ENCODE data around the gene SSBP3.

The SSBP3 gene

GRCh38 chr1:54410359-54410758, 4.2 kb upstream of the SSBP3 start:
- DNase-seq (ENCODE audit: extremely low read depth in 1 of 2, low read depth in 1 of 2) = no peak

DNA sequence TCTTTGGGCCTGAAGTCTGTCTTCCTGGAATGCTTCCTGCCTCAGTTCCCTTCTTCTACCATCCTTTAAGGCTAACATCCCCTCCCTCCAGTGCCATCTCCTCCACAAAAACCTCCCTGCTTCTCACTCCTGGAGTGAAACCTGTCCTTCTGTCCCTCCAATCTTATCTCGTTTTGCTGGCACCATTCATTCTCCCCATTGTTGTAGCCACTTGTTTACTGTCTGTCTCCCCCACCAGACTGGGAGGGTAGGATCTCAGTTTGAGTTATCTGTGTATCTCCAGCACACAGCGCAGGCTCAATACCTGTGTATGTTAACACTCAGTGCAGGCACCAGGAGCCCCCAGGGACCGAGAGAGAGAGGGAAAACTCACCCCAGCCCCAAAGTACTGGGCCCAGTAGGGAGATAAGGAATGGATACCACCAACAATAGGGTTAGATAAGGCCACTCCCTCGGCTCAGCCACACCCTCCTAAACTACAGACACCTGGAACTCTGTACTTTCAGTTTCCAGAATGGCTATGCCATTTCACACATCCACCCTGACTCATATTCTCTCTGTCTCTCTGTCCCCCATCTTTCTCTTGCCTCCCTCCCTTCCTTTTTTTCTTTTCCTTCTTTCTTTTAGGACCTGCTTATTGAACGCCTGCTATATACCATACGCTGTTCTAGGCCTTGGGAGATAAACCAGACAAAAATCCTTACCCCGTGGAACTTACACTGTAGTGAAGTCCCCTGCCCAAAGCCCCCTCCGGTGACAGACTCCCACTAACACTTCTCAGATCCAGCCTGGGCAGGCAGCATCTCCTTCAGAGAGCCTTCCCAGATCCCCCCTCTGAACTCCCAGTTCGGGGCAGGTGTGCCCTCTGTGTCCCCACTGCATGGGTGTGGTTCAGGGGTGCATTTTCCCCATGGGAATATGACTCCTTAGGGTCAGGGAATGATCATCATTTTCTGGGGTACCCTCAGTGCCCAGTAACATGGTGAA, 3.3 kb upstream of the SSBP3 start:
- DNase-seq (ENCODE audit: extremely low read depth in 1 of 2, low read depth in 1 of 2) = no peak

GRCh38 chr1:54408147-54409066, 2.2 kb upstream of the SSBP3 start:
- no peak for DNase-seq (ENCODE audit: extremely low read depth in 1 of 2, low read depth in 1 of 2)

- DNase-seq (ENCODE audit: extremely low read depth in 1 of 2, low read depth in 1 of 2) = peak in 1 of 2 donors; percentile 53
Measured at GRCh38 chr1:54407404-54408146, 1.4 kb upstream of the SSBP3 start.

- DNase-seq (ENCODE audit: extremely low read depth in 1 of 2, low read depth in 1 of 2) = no peak
Measured at GRCh38 chr1:54407154-54407403, 885 bp upstream of the SSBP3 start.

DNA sequence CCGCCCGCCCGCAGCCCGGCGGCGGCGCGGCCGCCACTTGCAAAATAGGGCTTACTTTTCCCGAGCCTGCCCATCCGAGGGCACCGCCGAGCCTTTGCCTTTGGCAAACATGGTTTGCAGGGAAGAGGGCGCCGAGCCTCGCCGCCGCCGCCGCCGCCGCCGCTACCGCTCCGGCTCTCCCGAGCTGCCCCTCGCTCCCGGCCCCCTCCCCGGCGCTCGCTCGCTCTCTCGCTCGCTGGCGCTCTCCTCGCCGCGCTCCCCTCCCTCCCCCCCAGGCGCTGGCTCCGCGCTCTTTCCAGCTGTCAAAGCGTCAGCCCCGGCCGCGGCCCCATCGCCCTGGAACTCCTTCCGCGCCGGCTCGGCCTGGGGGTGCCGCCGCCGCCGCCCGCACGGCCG, 298 bp downstream of the SSBP3 start:
- no peak for DNase-seq (ENCODE audit: extremely low read depth in 1 of 2, low read depth in 1 of 2)

DNA sequence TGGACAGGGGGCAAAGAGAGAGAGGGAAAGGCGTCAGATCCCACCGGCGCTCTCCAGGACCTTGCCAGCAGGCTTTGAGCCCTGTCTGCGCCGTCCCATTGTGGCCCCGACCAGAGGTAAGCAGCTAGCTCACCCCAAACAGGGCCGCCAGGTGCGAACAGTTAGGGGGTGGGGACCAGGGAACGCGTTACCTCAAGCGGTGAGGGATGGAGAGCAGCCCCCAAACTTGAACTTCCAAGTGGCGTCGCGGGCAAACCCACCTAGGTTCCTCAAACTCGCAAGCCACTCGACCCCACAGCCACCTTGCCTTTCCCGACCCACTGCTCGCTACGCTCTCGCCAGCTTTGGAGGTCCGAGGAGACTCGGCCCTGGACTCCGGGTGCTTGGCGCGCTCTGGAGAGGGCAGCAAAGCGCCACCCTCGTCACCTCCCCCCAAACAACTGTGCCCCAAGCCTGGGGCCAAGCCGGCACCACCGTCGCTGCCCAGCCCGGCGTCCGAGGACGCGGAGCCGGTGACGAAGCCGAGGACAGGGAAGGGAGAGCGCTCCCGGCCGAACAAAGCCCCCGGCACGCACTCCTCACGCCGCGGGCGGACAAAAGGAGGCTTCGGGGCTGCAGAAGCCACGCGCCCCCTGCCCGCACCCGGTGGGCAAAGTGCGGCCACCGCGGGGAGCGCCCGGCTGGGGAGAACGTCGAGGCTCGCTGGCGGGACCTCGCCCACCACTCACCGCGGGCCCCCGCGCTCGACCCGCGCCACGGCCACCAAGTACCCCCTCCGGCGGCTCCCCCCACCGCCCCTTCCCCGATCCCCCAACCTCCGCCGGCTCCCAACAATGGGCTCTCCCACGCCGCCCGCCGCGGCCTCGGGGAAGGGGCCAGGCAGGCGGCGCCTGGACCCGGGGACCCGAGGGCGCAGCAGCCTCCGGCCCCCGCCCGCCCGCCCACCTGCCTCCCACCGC, 976 bp downstream of the SSBP3 start:
- DNase-seq (ENCODE audit: extremely low read depth in 1 of 2, low read depth in 1 of 2) = no peak

GRCh38 chr1:54404263-54404662, 1.9 kb downstream of the SSBP3 start:
- DNase-seq (ENCODE audit: extremely low read depth in 1 of 2, low read depth in 1 of 2) = no peak

- DNase-seq (ENCODE audit: extremely low read depth in 1 of 2, low read depth in 1 of 2) = no peak
Measured at GRCh38 chr1:54403808-54404261, 2.4 kb downstream of the SSBP3 start.

GRCh38 chr1:54403405-54403804, 2.8 kb downstream of the SSBP3 start:
- DNase-seq (ENCODE audit: extremely low read depth in 1 of 2, low read depth in 1 of 2) = no peak

- no peak for DNase-seq (ENCODE audit: extremely low read depth in 1 of 2, low read depth in 1 of 2)
Measured at GRCh38 chr1:54402896-54403295, 3.3 kb downstream of the SSBP3 start.

- DNase-seq (ENCODE audit: extremely low read depth in 1 of 2, low read depth in 1 of 2) = no peak
Measured at GRCh38 chr1:54401799-54402198, 4.4 kb downstream of the SSBP3 start.

GRCh38 chr1:54400329-54400728, 5.9 kb downstream of the SSBP3 start:
- no peak for DNase-seq (ENCODE audit: extremely low read depth in 1 of 2, low read depth in 1 of 2)

- DNase-seq (ENCODE audit: extremely low read depth in 1 of 2, low read depth in 1 of 2) = no peak
Measured at GRCh38 chr1:54399765-54400164, 6.4 kb downstream of the SSBP3 start.

GRCh38 chr1:54398963-54399528, 7.1 kb downstream of the SSBP3 start:
- DNase-seq (ENCODE audit: extremely low read depth in 1 of 2, low read depth in 1 of 2) = no peak

DNA sequence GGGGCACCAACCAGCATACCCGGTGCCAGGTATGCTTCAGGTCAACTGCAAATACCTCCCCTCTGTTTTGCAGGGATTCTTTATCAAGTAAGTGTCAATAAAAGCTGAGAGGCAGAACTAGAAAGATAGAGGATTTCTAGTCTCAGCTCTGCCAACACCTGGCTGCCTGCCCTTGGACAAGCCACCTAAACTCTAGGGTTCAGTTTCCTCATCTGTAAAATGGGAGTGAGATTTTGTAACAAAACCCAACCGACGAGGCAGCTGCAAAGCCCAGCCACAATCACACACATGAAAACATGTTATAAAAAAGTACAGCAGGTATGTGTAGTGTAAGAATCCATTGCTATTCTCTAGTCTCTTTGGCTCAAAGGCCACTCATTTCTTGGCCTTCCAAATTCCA, 8.2 kb downstream of the SSBP3 start:
- no peak for DNase-seq (ENCODE audit: extremely low read depth in 1 of 2, low read depth in 1 of 2)

DNA sequence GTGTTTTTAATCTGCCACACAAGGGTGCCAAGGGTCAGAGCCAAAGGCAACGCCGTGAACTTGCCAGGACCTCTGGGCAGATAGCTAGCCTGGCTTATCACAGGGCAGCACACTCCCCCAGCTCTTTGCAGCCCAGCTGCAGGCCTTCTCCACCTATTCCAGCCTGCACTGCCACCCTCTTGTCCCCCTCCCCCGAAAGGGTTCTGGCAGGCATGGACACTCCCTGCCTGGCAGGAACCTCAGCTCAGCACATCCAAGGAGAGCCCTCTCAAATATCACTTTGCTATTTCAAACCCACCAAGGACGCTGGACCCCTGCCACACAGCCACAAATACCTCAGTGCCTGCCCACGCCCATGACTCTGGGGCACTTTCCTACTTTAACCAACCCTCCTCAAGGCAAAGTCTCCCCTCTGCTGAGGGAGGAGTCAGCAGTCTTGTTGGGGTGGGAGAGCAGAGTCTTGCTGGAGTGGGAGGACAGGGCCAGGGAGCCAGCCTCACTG, 9.1 kb downstream of the SSBP3 start:
- DNase-seq (ENCODE audit: extremely low read depth in 1 of 2, low read depth in 1 of 2) = no peak

GRCh38 chr1:54396261-54396933, 9.8 kb downstream of the SSBP3 start:
- DNase-seq (ENCODE audit: extremely low read depth in 1 of 2, low read depth in 1 of 2) = no peak

All from stimulated activated CD8-positive, alpha-beta memory T cell treated with anti-CD3 and anti-CD28 coated beads, Interleukin-7, amount 100 ng/mL, for 48 hours (primary cell).